ENCODE results near the gene TMEM115. TPM values are rescaled to one million over a fixed set of nuclear protein-coding genes. Genes with fewer than 3 reads are reported as not detected.
A peak's percentile ranks its signal among the peaks of the same experiment; 100 is the strongest.

Gene TMEM115
- total and polyA plus RNA-seq, 2 donors (not counting 3 experiments of a cell fraction or from before 2014, with no cell fraction given) = 44.7 to 65.5 TPM

GRCh38 chr3:50323092-50323600 lies 36.2 kb downstream of the TMEM115 start:
- no peak overlapping the region for H2AFZ ChIP-seq (ENCODE audit: low read depth, low read length)
- no peaks in the 10 kb centered on the region for H3K9me3 ChIP-seq (replicated peaks; ENCODE audit: control insufficient read depth, insufficient read depth, low read length)
- dilution Hi-C loops (cut with MboI; ENCODE audit: extremely low pct_ligation_motif_present, low sequenced_read_pairs) = no loop called here
- H3K4me3 ChIP-seq (replicated peaks in 1 of 3; ENCODE audit: insufficient read depth in 1 of 3, low read depth in 1 of 3, low read length in 3 of 3) = peak overlapping the region in 2 of 3 experiments; percentile 62 to 89
- intact Hi-C loops (cut with micrococcal nuclease) = loop anchor here (1.0 to 2.0 kb wide), 3 partner anchors 11 to 156 kb away; partner anchors contain the start of genes HYAL3 and NAA80
- DNase-seq (ENCODE audit: low read depth, low spot score) (peak; percentile 76), FAIRE-seq (no peak)
- H3K9ac ChIP-seq (replicated peaks; ENCODE audit: extremely low read depth, insufficient read depth, low read length) = peak overlapping the region; percentile 88
- H3K4me2 ChIP-seq (ENCODE audit: insufficient read depth, low read length) = peak overlapping the region; percentile 75
- ChIA-PET CTCF (interaction anchor here (0.8 to 4.3 kb wide), 15 partner anchors 9 to 219 kb away, joined by 3 to 66 read pairs (median 10); partner anchors contain the start of genes CYB561D2, HYAL1, HYAL3 and NAA80), POLR2A (interaction anchor here (0.6 to 5.1 kb wide), 3 partner anchors 13 to 215 kb away, joined by 3 to 38 read pairs (median 5); partner anchors contain the start of genes HYAL3 and NAA80)
- H4K20me1 ChIP-seq (replicated peaks; ENCODE audit: control insufficient read depth, extremely low read depth, insufficient read depth, low read length) = no peaks in the 10 kb centered on the region
- peaks cover 8 to 27% of the 10 kb centered on the region in 2 experiments for H3K36me3 ChIP-seq (ENCODE audit: control insufficient read depth in 2 of 2, extremely low read depth in 1 of 2, insufficient read depth in 2 of 2, low read length in 2 of 2)
- BruUV-seq (replicated peaks) = no TSS peak
- H3K27ac ChIP-seq (ENCODE audit: insufficient read depth, low read depth, low read length) = peak overlapping the region; percentile 99
- peaks cover 48% of the 10 kb centered on the region for H3K79me2 ChIP-seq (ENCODE audit: control insufficient read depth, insufficient read depth, low read length)
- TF ChIP-seq POLR2A (IDR thresholded peaks at IDR 0.05; ENCODE audit: low read depth, low read length) = no peak
- peak; percentile 3 for TF ChIP-seq FOS (IDR thresholded peaks at IDR 0.05; ENCODE audit: borderline replicate concordance, insufficient read depth, low read length)
- no peaks in the 10 kb centered on the region for H3K27me3 ChIP-seq (ENCODE audit: control insufficient read depth in 2 of 2, insufficient read depth in 2 of 2, low read length in 2 of 2)
- no peaks in the 10 kb centered on the region for H3K9me1 ChIP-seq (replicated peaks; ENCODE audit: control insufficient read depth, extremely low read depth, insufficient read depth, low read length)
- H3K4me1 ChIP-seq (ENCODE audit: control insufficient read depth, extremely low read depth, insufficient read depth, low read length) = peaks cover 55% of the 10 kb centered on the region

DNA sequence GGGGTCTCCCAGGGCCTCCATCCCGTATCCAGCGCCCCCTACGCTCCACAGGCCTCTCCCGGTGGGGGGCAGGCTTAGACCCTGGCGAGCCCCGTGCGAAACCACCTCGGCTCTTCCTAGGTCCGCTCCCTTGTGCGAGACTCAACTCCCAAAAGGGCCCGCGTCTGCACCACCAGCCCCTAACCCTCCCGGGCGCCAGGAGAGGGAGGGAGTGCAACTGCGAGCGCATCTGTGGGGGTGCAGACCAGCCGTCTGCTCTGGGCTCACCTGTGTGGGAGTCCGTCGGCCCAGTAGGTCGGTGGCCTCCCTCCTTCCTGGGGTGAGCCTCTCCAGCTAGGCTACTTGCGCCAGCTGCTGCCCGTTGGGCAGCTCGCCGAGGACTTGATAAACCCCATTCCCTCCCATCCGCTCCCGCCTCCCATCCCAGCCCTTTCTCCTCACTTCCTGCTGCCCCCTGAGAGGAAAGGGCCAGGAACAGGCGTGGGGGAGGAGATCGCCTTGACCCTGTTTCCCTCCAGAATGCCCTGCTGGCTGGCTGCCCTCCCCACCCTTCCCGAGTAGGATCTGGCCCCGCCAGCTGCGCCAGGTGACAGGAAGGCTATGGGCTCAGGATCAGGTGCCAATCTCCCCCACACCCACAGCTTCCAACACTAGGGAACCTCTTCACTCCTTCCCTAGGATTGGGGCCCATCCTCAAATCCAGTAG lies 36.8 kb downstream of the TMEM115 start, which contains the start of gene HYAL2:
HYAL2 (minus strand) TSS at position 360 of the 706 bp plus-strand sequence. CDS start 2,256 bp downstream, outside the sequence.
- Histone ChIP-seq H3K4me3 (replicated peaks in 1 of 3; ENCODE audit: insufficient read depth in 1 of 3, low read depth in 1 of 3, low read length in 3 of 3) (peak within 1 kb of the TSS; percentile 31 to 89 (median 89)), H3K4me1 (ENCODE audit: control insufficient read depth, extremely low read depth, insufficient read depth, low read length) (peaks cover 60% of the 10 kb centered on the region), H3K4me2 (ENCODE audit: insufficient read depth, low read length) (peak within 1 kb of the TSS; percentile 75), H3K27me3 (ENCODE audit: control insufficient read depth in 2 of 2, insufficient read depth in 2 of 2, low read length in 2 of 2) (no peaks in the 10 kb centered on the region), H4K20me1 (replicated peaks; ENCODE audit: control insufficient read depth, extremely low read depth, insufficient read depth, low read length) (no peaks in the 10 kb centered on the region), H3K27ac (ENCODE audit: insufficient read depth, low read depth, low read length) (peak within 1 kb of the TSS; percentile 99), H3K9me3 (replicated peaks; ENCODE audit: control insufficient read depth, insufficient read depth, low read length) (no peaks in the 10 kb centered on the region), H2AFZ (ENCODE audit: low read depth, low read length) (no peak within 1 kb of the TSS), H3K9ac (replicated peaks; ENCODE audit: extremely low read depth, insufficient read depth, low read length) (peak within 1 kb of the TSS; percentile 89), H3K36me3 (ENCODE audit: control insufficient read depth in 2 of 2, extremely low read depth in 1 of 2, insufficient read depth in 2 of 2, low read length in 2 of 2) (peaks cover 8 to 32% of the 10 kb centered on the region in 2 experiments), H3K79me2 (ENCODE audit: control insufficient read depth, insufficient read depth, low read length) (peaks cover 49% of the 10 kb centered on the region), H3K9me1 (replicated peaks; ENCODE audit: control insufficient read depth, extremely low read depth, insufficient read depth, low read length) (no peaks in the 10 kb centered on the region)
- ChIA-PET CTCF (interaction anchor here (0.8 to 4.3 kb wide), 8 partner anchors 13 to 220 kb away, joined by 3 to 66 read pairs (median 23); partner anchors contain the start of genes HYAL1, HYAL3, NAA80 and RASSF1), POLR2A (interaction anchor here (0.6 to 5.1 kb wide), 3 partner anchors 13 to 214 kb away, joined by 3 to 38 read pairs (median 5); partner anchors contain the start of genes HYAL3 and NAA80)
- no peak for TF ChIP-seq MYC (IDR thresholded peaks at IDR 0.05; ENCODE audit: low read depth, low read length)
- peak; percentile 5 for TF ChIP-seq FOS (IDR thresholded peaks at IDR 0.05; ENCODE audit: borderline replicate concordance, insufficient read depth, low read length)
- peak; percentile 45 for TF ChIP-seq GATA2 (IDR thresholded peaks at IDR 0.05; ENCODE audit: insufficient read depth, insufficient read length, low read depth, low read length)
- TF ChIP-seq POLR2AphosphoS5 (IDR thresholded peaks at IDR 0.05; ENCODE audit: insufficient read depth, low read depth, low read length) = peak; percentile 95
- TF ChIP-seq POLR2A (IDR thresholded peaks at IDR 0.05; ENCODE audit: low read depth, low read length) = peak; percentile 91
- intact Hi-C loops (cut with micrococcal nuclease) (loop anchor here (1.0 to 2.0 kb wide), 4 partner anchors 12 to 156 kb away; partner anchors contain the start of genes HYAL3, IFRD2 and NAA80), dilution Hi-C loops (cut with MboI; ENCODE audit: extremely low pct_ligation_motif_present, low sequenced_read_pairs) (no loop called here)
- TSS peak; percentile 6 for BruUV-seq (replicated peaks)
- DNase-seq (ENCODE audit: low read depth, low spot score) (peak; percentile 74), FAIRE-seq (peak; percentile 99)
